Measurements from ENCODE around the gene SAC3D1.
"Not testable (repeated sequence)": the region's sequence is repeated elsewhere in the genome, so short reads cannot be mapped to it uniquely, and the experiment has no call there.

The SAC3D1 gene

DNA sequence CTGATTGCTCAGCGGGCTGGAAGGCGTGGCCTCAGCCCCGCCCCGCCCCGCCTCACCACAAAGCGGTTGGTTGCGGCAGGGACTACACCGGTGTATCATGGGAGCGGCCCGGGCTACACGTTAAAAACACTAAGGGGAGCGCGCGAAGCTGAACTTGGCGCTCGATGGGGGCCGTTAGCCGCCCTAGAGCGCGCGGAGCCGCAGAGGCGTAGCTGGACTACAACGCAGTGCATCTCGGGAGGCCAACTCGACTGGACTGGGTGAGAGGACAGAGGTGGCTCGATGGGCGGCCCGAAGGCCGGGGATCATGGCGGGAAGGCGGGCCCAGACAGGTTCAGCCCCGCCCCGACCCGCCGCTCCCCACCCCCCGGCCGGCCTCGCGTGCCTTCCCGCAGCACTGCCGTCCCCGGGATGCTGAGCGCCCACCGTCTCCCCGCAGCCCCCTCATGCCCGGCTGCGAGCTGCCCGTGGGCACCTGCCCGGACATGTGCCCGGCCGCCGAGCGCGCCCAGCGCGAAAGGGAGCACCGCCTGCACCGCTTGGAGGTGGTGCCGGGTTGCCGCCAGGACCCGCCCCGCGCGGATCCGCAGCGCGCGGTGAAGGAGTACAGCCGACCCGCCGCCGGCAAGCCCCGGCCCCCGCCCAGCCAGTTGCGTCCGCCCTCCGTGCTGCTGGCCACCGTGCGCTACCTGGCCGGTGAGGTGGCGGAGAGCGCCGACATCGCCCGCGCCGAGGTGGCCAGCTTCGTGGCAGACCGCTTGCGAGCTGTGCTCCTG lies at the start of gene SAC3D1:
Gene SAC3D1 (plus strand): TSS at position 364 of the 776 bp plus-strand sequence. CDS start 83 bp downstream, at position 447.
- peaks cover 45% of the 10 kb centered on the region for H3K4me1 Mint-ChIP-seq
- no peaks in the 10 kb centered on the region for H3K27me3 Mint-ChIP-seq
- DNase-seq (peak; percentile 94 to 95), ATAC-seq (peak; percentile 95)
- H3K4me3 Mint-ChIP-seq, result peak within 1 kb of the TSS; percentile 91 to 94
- H3K9me3 Mint-ChIP-seq, result no peaks in the 10 kb centered on the region
- peak within 1 kb of the TSS; percentile 95 to 96 for H3K27ac Mint-ChIP-seq

DNA sequence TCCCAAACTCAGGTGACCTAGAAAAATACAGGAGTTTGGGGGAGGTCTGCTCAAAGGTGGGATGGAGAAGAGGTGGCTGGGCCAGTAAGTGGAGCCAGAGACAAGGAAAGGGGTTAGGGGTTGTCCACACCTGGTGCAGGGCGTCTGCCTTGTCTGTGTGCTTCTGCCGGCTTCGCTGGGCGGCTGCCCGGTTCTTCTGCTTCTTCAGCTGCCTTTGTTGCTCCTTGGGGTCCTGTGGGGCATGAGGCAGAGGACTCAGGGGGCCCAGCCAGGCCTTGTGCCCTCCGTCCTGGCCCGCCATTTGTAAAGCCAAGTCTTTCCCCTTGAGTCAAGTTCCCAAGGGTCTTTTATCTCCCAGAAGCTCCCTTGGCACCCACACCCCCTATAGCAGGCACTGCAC lies 46.7 kb upstream of the SAC3D1 start:
- Mint-ChIP-seq H3K27ac (no peak overlapping the region), H3K4me1 (peaks cover 37% of the 10 kb centered on the region), H3K9me3 (no peaks in the 10 kb centered on the region), H3K4me3 (no peak overlapping the region), H3K27me3 (peaks cover 33% of the 10 kb centered on the region)
- DNase-seq (no peak), ATAC-seq (no peak)

DNA sequence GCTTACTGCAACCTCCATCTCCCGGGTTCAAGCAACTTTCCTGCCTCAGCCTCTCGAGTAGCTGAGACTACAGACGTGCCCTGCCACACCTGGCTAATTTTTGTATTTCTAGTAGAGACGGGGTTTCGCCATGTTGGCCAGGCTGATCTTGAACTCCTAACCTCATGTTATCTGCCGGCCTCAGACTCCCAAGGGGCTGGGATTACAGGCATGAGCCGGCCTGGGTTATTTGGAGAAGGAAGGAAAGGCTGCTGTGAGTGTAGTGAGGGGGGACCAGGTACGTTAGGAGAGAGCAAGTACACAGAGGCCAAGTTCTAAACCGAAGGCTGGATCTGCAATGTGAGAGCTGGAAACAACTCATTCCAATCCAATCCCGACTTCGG lies 44.7 kb upstream of the SAC3D1 start:
- Mint-ChIP-seq H3K4me1 (peaks cover 25% of the 10 kb centered on the region), H3K9me3 (no peaks in the 10 kb centered on the region), H3K27me3 (peaks cover 33% of the 10 kb centered on the region), H3K27ac (no peak overlapping the region), H3K4me3 (no peak overlapping the region)
- ATAC-seq, result no peak
- no peak for DNase-seq

DNA sequence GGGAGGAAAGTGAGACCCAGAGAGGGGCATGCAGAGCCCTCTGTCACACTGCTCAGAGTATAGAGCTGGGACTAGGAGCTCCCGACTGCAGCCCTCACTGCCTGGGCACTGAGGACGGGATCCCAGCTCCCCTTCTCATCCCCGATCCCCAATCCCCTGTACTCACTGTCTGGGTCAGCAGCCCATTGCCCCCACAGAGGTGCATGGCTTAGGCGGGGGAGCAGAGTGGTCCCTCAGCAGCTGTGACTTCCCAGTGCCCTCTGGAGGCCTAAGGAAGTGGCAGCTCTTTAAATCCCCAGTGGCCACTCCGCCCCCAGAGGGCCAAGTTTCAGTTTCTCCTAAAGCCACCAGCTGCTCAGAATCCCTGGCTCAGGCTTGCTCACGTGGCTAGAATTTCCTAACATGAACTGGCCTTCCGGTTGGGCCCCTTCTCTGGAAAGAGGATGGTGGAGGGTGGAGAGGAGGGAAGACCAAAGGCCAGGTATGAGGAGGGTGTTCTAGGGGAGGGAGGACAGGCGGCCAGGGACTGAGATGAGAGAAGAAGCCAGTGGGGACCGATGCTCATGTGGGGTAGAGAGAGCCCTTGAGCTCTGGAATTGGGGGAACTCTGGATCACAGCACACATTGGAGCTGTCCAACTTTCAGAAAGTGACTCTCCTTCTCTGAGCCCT lies 44.2 kb upstream of the SAC3D1 start, which contains the start of gene BATF2:
Gene BATF2 (minus strand): TSS at position 262 of the 671 bp plus-strand sequence. CDS start 57 bp downstream, at position 205.
- Mint-ChIP-seq H3K27me3 (peaks cover 33% of the 10 kb centered on the region), H3K4me3 (no peak within 1 kb of the TSS), H3K27ac (no peak within 1 kb of the TSS), H3K9me3 (no peaks in the 10 kb centered on the region), H3K4me1 (peaks cover 25% of the 10 kb centered on the region)
- ATAC-seq (peak; percentile 46), DNase-seq (no peak)

DNA sequence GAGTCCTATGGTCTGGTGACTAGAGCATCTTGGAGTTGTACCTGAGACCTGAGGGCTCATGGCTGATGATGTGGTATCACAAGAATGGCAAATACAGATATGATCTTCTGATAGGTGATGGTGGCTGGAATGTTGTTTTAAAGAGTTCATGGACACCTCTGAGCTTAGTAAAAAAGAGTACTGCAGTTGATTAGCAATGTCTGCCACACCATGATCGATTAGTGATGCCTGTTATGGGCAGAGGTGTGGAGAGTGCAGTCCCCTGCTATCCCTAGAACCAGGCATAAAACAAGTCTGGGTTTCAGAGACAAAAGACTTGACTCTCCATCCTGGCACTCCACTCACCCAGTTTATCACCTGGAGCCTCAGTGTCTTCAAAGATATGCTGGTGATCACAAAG lies 42.9 kb upstream of the SAC3D1 start:
- ATAC-seq (peak; percentile 69), DNase-seq (no peak)
- Mint-ChIP-seq H3K9me3 (no peaks in the 10 kb centered on the region), H3K4me1 (peaks cover 25% of the 10 kb centered on the region), H3K27ac (peak overlapping the region; percentile 69 to 81), H3K4me3 (peak overlapping the region; percentile 59 to 74), H3K27me3 (peaks cover 25% of the 10 kb centered on the region)

DNA sequence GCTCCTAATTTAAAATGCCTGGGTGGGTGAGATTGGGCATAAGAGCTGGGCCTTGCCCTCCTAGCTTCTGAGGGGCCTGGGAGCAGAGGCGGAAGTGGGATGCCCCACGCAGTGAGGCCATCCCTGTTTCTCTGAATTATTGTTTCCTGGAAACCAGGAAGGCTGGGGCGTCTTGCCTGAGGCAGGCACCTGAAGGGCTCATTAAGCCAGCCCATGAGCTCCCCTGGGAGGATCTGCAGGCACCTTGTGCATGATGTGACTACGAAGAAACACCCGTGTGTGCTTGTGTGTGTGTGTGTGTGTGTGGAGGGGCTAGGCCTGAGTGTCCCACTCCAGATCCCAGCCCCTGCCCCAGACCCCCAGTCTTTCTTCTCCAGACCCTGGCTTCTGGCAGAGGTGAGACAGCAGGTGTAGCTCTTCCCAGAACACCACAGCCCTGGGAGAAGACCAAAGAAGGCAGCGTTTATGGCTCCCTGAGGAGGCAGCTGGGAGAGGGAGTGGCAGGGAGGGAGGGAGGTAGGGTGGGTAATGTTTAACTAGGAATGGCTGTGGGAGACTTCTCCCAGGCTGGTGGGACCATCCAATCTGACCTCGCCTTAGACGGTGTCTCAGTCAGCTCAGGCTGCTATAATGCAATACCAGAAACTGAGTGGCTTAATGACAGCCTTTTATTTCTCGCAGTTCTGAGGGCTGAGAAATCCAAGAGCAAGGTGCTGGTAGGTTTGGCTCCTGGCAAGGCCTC lies 42.1 kb upstream of the SAC3D1 start:
- peaks cover 24% of the 10 kb centered on the region for H3K27me3 Mint-ChIP-seq
- H3K9me3 Mint-ChIP-seq, result no peaks in the 10 kb centered on the region
- DNase-seq, result no peak
- H3K27ac Mint-ChIP-seq, result peak overlapping the region; percentile 69 to 92
- ATAC-seq, result no peak
- peaks cover 25% of the 10 kb centered on the region for H3K4me1 Mint-ChIP-seq
- peak overlapping the region; percentile 59 to 74 for H3K4me3 Mint-ChIP-seq

DNA sequence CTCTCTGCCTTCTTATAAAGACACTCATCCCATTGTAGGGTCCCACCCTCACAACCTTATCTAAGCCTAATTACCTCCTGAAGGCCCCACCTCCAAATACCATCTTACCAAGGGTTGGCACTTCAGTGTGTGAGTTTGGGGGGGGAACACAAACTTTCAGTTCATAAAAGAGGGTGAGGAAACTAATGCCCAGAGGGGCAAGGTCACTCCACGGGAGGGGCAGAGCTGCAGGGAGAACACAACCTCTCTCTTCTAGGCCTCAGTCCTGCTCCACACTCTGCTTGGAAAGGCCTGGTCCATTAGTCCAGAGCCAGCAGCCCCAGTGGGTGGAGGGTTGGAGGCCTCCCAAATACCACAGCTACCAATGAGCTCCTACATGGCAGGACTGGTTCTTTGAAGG lies 41.5 kb upstream of the SAC3D1 start:
- DNase-seq (no peak), ATAC-seq (no peak)
- Mint-ChIP-seq H3K9me3 (no peaks in the 10 kb centered on the region), H3K4me3 (no peak overlapping the region), H3K27me3 (peaks cover 18% of the 10 kb centered on the region), H3K4me1 (peaks cover 25% of the 10 kb centered on the region), H3K27ac (no peak overlapping the region)

DNA sequence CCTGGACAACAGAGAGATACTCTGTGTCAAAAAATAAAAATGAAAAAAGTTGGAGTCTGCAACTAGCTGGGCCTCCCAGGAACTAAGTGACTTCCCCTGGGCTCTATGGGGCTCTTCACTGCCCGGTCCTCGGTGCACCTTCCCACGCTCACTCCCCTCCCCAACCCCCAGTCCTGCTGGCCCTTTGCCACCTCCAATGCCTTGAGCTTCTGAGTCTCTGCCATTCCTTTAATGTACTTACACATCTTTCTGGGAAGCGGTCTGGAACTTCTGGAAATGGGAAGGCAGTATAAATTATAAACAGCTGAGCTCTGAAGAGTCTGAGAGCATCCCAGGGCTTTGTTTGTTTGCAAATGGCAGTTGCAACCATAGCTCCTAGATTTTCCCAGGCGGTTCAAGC lies 38.3 kb upstream of the SAC3D1 start:
- DNase-seq, result no peak
- Mint-ChIP-seq H3K4me1 (peaks cover 13% of the 10 kb centered on the region), H3K27me3 (no peaks in the 10 kb centered on the region), H3K27ac (peak overlapping the region in 1 of 2 donors; percentile 21), H3K9me3 (no peaks in the 10 kb centered on the region), H3K4me3 (no peak overlapping the region)
- no peak for ATAC-seq

DNA sequence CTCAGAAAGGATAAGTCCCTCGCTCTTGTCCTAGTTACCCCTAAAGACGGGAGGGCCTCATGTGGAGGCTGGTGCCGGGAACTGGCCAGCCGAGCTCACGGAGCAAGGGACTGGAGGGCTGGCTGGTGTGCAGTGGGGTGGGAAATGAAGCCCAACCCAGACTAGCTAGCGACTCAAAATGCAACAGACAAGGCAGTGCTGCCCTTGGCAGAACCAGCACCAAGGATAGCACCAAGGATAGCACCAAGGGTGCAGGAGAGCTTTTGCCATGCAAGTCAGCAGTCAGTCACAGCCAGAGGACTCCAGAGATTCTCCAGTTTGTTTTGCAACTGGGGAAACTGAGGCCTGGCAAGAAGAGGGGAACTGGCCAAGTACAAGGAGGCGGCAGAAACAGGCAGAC lies 37.7 kb upstream of the SAC3D1 start:
- Mint-ChIP-seq H3K27me3 (no peaks in the 10 kb centered on the region), H3K4me3 (no peak overlapping the region), H3K9me3 (no peaks in the 10 kb centered on the region), H3K27ac (no peak overlapping the region), H3K4me1 (peaks cover 8% of the 10 kb centered on the region)
- no peak for ATAC-seq
- no peak for DNase-seq

DNA sequence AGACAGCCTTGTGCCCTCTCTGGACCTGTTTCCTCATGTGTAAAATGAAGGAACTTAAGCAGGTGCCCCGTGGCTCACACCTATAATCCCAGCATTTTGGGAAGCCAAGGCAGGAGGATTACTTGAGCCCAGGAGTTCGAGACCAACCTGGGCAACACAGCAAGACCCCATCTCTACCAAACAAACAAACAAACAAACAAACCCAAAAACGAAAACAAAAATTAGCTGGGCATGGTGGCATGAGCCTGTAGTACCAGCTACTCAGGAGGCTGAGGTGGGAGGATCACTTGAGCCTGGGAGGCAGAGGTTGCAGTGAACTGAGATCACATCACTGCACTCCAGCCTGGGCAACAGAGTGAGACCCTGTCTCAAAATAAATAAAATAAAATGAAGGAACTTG lies 37.0 kb upstream of the SAC3D1 start:
- not testable (repeated sequence) for H3K4me3 Mint-ChIP-seq, H3K27ac Mint-ChIP-seq, H3K9me3 Mint-ChIP-seq, H3K4me1 Mint-ChIP-seq, ATAC-seq, DNase-seq, H3K27me3 Mint-ChIP-seq

DNA sequence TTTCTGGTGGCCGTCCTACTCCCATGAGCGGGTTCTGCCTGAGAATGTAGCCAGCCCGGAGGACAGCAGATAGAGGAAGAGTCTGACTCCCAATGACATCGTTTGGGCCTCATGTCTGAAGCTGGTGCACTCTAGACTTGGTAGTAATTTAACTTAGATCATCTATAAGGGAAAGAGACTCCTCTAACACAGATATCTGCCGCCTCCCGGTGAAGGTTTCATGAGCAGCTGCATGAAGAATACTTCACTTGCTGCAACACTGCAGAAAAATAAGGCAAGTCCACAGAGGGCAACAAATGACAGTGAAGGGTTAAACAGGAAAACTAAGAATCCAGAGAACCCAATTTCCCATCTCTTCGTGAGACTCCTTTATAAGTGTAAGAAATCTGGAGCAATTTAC lies 33.0 kb upstream of the SAC3D1 start:
- H3K27ac Mint-ChIP-seq, result no peak overlapping the region
- H3K9me3 Mint-ChIP-seq, result no peaks in the 10 kb centered on the region
- H3K4me1 Mint-ChIP-seq, result peaks cover 5% of the 10 kb centered on the region
- DNase-seq (no peak), ATAC-seq (no peak)
- no peak overlapping the region for H3K4me3 Mint-ChIP-seq
- no peaks in the 10 kb centered on the region for H3K27me3 Mint-ChIP-seq

DNA sequence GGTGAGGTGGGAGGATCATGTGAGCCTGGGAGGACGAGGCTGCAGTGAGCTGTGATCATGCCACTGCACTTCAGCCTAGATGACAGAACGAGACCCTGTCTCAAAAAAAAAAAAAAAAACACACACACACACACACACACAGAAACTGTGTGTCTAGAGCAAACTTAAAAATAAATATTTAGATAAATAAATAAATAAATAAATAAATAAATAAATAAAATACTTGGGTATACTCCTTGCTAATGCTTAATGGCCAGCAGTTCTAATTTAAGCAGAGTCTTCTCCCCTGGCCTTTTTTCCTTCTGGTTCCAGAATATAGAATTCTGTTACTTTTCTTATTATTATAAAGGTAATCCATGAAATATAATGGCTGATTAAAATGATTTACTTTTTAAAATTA lies 32.1 kb upstream of the SAC3D1 start:
- DNase-seq, result no peak

DNA sequence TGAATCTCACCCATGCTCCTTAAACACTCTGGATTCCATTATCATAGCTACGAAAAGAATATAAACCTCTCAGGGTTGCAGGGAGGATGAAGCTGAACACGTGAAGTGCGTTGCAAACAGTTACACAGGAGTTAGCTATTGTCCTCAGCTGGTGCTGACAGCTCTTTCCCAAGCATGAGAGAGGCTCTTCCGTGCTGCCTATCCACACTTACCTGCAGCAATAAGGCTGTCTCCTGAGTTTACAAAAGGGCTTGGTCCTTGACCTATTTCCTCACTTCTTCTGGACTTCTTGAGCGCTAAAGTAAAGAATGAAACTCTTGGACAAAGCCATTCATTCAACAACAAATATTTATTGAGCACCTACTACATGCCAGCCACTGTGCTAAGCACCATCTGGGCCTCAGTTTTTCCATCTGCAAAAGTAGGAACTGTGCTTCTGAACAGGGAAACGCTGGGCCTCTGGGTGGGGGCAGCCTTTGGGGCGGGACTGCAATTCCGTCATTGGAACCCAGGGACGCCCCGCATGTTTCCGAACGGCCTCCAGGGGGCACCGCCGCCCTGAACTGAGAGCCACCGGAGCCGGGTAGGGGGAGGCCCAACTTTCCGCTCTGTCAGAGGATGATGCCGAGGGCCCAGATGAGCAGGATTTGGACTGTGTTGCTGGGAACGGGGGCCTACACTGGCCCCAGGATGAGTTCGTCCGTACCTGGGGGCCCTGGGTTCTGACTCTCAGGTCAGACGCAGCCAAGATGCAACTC lies 27.7 kb upstream of the SAC3D1 start:
- ATAC-seq (peak; percentile 90), DNase-seq (peak; percentile 91 to 94)
- Mint-ChIP-seq H3K27ac (peak overlapping the region; percentile 97 to 98), H3K4me1 (peaks cover 36% of the 10 kb centered on the region), H3K9me3 (no peaks in the 10 kb centered on the region), H3K27me3 (no peaks in the 10 kb centered on the region), H3K4me3 (peak overlapping the region; percentile 90 to 92)

More for the DNA sequence above, 32.1 kb upstream of the SAC3D1 start:
- Mint-ChIP-seq H3K9me3 (no peaks in the 10 kb centered on the region), H3K4me1 (peaks cover 11% of the 10 kb centered on the region), H3K4me3 (no peak overlapping the region), H3K27ac (no peak overlapping the region), H3K27me3 (no peaks in the 10 kb centered on the region)
- no peak for ATAC-seq

DNA sequence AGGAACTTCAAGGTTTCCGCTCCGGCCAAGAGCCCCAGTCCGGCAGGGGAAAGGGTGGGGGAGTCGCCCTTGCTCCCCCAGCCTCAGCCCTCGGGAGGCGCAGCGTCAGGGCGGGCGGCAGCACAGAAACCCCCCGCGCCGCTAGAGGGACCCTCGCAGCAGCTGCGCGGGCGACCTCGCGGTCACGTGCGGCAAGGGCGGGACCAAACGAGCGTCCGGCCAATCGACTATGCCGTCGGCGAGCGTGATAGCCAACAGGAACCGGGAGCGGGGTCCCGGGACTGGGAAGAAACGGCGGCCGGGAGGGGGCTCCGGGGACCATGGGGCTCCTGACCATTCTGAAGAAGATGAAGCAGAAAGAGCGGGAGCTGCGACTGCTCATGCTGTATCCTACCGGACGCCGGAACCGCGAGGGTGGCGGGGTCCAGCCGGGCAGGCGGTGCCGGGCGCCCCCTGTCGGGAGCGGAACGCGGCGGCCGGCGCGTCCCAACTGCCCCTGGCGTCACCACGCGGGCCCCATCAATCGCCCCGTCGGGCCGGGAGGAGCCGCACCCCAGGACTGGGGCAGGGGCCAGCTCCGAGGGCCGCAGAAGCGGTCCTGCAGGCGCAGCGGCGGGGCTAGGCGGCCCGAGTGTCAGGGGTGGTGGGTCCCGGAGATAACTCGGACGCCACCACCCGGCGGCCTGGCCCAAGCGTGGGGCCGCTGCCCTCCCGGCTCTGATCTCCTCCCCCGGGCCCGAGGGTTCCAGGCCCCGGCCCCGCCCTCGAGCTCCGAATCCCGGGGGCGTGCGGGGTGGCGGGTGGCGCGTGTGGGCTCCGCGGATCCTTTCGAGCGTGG lies 26.9 kb upstream of the SAC3D1 start, which contains the start of gene ARL2:
Gene ARL2 (plus strand): TSS at position 273 of the 838 bp plus-strand sequence. CDS start 48 bp downstream, at position 321.
- Mint-ChIP-seq H3K27ac (peak within 1 kb of the TSS; percentile 97 to 98), H3K4me1 (peaks cover 36% of the 10 kb centered on the region), H3K27me3 (no peaks in the 10 kb centered on the region), H3K4me3 (peak within 1 kb of the TSS; percentile 92), H3K9me3 (no peaks in the 10 kb centered on the region)
- ATAC-seq, result peak; percentile 82
- DNase-seq, result peak; percentile 92 to 93

All from stimulated activated naive CD8-positive, alpha-beta T cell treated with anti-CD3 and anti-CD28 coated beads, Interleukin-15, amount 100 ng/mL, for 72 hours (primary cell).